Liver (tissue), 9 donors: Measurements from ENCODE around the gene HTR2B. TPM values are rescaled to one million over a fixed set of nuclear protein-coding genes. Genes with fewer than 3 reads are reported as not detected.

Experiments used
- DNase-seq: peaks from one replicate; pipeline ENCODE4 v3.0.0-alpha.2; 2017; ENCODE audit warnings: low spot score
- H3K27ac ChIP-seq, 2 donors: one replicate each; pipeline ENCODE4 v1.7.0; 2013; ENCODE audit warnings: inconsistent platforms in 2 of 2, low read length in 2 of 2, control low read depth in 1 of 2, low read depth in 1 of 2, mild to moderate bottlenecking in 1 of 2
- H3K27me3 ChIP-seq, 4 donors: one replicate each; pipeline versions ENCODE4 v1.6.1 to v1.7.0; 2013; ENCODE audit warnings: low read length in 3 of 4, inconsistent platforms in 1 of 4, mild to moderate bottlenecking in 1 of 4, moderate library complexity in 1 of 4; ENCODE audit not compliant: control insufficient read depth in 4 of 4, insufficient read depth in 4 of 4
- H3K36me3 ChIP-seq, 4 donors: one replicate each; pipeline versions ENCODE4 v1.6.1 to v1.7.0; 2013; ENCODE audit warnings: low read length in 3 of 4, mild to moderate bottlenecking in 3 of 4, low read depth in 1 of 4, moderate library complexity in 1 of 4; ENCODE audit not compliant: control insufficient read depth in 4 of 4, insufficient read depth in 3 of 4
- H3K4me1 ChIP-seq, 4 donors: one replicate each; pipeline versions ENCODE4 v1.6.1 to v1.7.0; 2013; ENCODE audit warnings: low read length in 3 of 4, mild to moderate bottlenecking in 3 of 4, moderate library complexity in 1 of 4; ENCODE audit not compliant: control insufficient read depth in 4 of 4, insufficient read depth in 4 of 4
- H3K4me3 ChIP-seq, 3 donors: one replicate each; pipeline versions ENCODE4 v1.6.1 to v1.7.0; 2013; ENCODE audit warnings: low read length in 3 of 3, control low read depth in 1 of 3, low read depth in 1 of 3, mild to moderate bottlenecking in 1 of 3
- H3K9ac ChIP-seq, 2 donors: one replicate each; pipeline ENCODE4 v1.7.0; 2013; ENCODE audit warnings: low read length in 2 of 2, mild to moderate bottlenecking in 2 of 2, moderate library complexity in 2 of 2, control low read depth in 1 of 2, low read depth in 1 of 2
- H3K9me3 ChIP-seq, 4 donors: one replicate each; pipeline versions ENCODE4 v1.6.1 to v1.7.0; 2013; ENCODE audit warnings: low read length in 3 of 4; ENCODE audit not compliant: control insufficient read depth in 4 of 4
- FOXA1 ChIP-seq: IDR thresholded peaks from 2 replicates; pipeline ENCODE4 v1.6.1; 2016; ENCODE audit warnings: antibody characterized with exemption
- FOXA2 ChIP-seq: IDR thresholded peaks from 2 replicates; pipeline ENCODE4 v1.6.1; 2016; ENCODE audit warnings: antibody characterized with exemption
- GABPA ChIP-seq, 2 donors: IDR thresholded peaks in 1 of 2; conservative IDR thresholded peaks in 1 of 2; 2 replicates each; pipeline ENCODE4 v1.6.1; 2016; ENCODE audit warnings: antibody characterized with exemption in 2 of 2, mild to moderate bottlenecking in 1 of 2, moderate library complexity in 1 of 2
- HNF4A ChIP-seq, 2 donors: conservative IDR thresholded peaks; 2 replicates each; pipeline ENCODE4 v1.6.1; 2016; ENCODE audit warnings: antibody characterized with exemption in 2 of 2, mild to moderate bottlenecking in 2 of 2
- HNF4G ChIP-seq: IDR thresholded peaks from 2 replicates; pipeline ENCODE4 v1.6.1; 2016; ENCODE audit warnings: antibody characterized with exemption
- JUND ChIP-seq, 2 donors: IDR thresholded peaks; 2 replicates each; pipeline ENCODE4 v1.6.1; 2016; ENCODE audit warnings: antibody characterized with exemption in 2 of 2
- NR2F2 ChIP-seq: IDR thresholded peaks from 2 replicates; pipeline ENCODE4 v1.6.1; 2016; ENCODE audit warnings: antibody characterized with exemption
- RAD21 ChIP-seq, 2 donors: IDR thresholded peaks; 2 replicates each; pipeline ENCODE4 v1.6.1; 2016; ENCODE audit warnings: antibody characterized with exemption in 2 of 2, mild to moderate bottlenecking in 2 of 2
- RXRA ChIP-seq, 2 donors: IDR thresholded peaks; 2 replicates each; pipeline ENCODE4 v1.6.1; 2017 to 2018; ENCODE audit warnings: antibody characterized with exemption in 2 of 2, mild to moderate bottlenecking in 1 of 2
- SP1 ChIP-seq: IDR thresholded peaks from 2 replicates; pipeline ENCODE4 v1.6.1; 2018; ENCODE audit warnings: antibody characterized with exemption, mild to moderate bottlenecking
- TAF1 ChIP-seq: conservative IDR thresholded peaks from 2 replicates; pipeline ENCODE4 v1.6.1; 2016; ENCODE audit warnings: antibody characterized with exemption, mild to moderate bottlenecking
- YY1 ChIP-seq: IDR thresholded peaks from 2 replicates; pipeline ENCODE4 v1.6.1; 2016; ENCODE audit warnings: antibody characterized with exemption, mild to moderate bottlenecking
- WGBS: extraction: QIAGEN DNeasy Blood & Tissue Kit; methylation state at CpG from one replicate; pipeline ENCODE4 v1.1.7; 2013; 5-methylcytosine and 5-hydroxymethylcytosine counted together
- polyA plus RNA-seq, 2 donors: library from polyadenylated mRNA; stranded (reverse) in 1 of 2; unstranded in 1 of 2; fragments of 200-250 nt in 1 of 2; fragments of >200 nt in 1 of 2; fragmentation: Nextera tagmentation in 1 of 2; extraction: Ambion mirVana in 1 of 2; gene quantifications; one replicate each; pipeline versions ENCODE4 v1.2.1 to v1.2.3, GENCODE V29; 2013 to 2015
- total RNA-seq, 2 donors: library from RNA; depleted of rRNA; stranded (reverse); fragments of >200 nt; gene quantifications; one replicate each; pipeline ENCODE4 v1.2.3, GENCODE V29; 2014
- TF ChIP-seq, protein P1 (sequence below): IDR thresholded peaks from 2 replicates; pipeline ENCODE4 v1.6.1; 2016; ENCODE audit warnings: antibody characterized with exemption, mild to moderate bottlenecking
- TF ChIP-seq, protein P2 (sequence below): fragments of 150-350 bp; IDR thresholded peaks from 2 replicates; pipeline ENCODE4 v1.5.1; 2017; ENCODE audit warnings: improper control_type of control experiment, low read depth, low read length; ENCODE audit not compliant: missing input control
- TF ChIP-seq, protein P3 (sequence below): IDR thresholded peaks from 2 replicates; pipeline ENCODE4 v1.6.1; 2016; ENCODE audit warnings: antibody characterized with exemption
- TF ChIP-seq, protein P4 (sequence below): IDR thresholded peaks from 2 replicates; pipeline ENCODE4 v1.6.1; 2016; ENCODE audit warnings: antibody characterized with exemption
- TF ChIP-seq, protein P5 (sequence below): IDR thresholded peaks from 2 replicates; pipeline ENCODE4 v1.6.1; 2016; ENCODE audit warnings: antibody characterized with exemption
- donor health status: healthy.
- donor health status: healthy.
- donor health status: healthy.
- donor health status: healthy.
- donor health status: healthy.

Gene HTR2B
- total and polyA plus RNA-seq, 4 donors = 0.09 to 1.0 (median 0.63) TPM

DNA sequence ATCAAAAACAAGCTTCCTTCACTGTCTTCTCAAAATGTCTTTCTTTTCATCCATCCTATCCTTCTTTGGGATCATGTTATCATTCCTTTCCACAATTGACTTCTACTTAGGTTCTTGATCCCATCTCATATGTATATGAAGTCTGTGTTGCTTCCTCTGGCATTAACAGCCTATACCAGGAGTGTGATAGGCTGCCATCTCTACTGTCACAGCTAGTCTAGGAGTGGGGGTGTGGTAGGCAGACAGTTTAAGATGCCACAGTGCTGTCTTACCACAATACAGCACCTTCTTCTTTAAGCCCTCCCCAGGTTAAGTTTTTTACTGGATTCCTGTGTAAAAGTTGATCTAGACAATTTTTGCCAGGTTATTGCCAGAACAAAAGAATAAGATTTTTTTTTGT, 3.7 kb upstream of the HTR2B start:
- no peaks in the 10 kb centered on the region for H3K36me3 ChIP-seq
- H3K9me3 ChIP-seq = no peaks in the 10 kb centered on the region
- H3K27me3 ChIP-seq = no peaks in the 10 kb centered on the region
- H3K9ac ChIP-seq = no peak overlapping the region
- no peak for DNase-seq
- TF ChIP-seq FOXA1 = no peak
- no peak for TF ChIP-seq SP1
- TF ChIP-seq HNF4A (conservative IDR thresholded peaks at IDR 0.05) = no peak
- TF ChIP-seq NR2F2 = no peak
- no peak for TF ChIP-seq GABPA (IDR thresholded peaks at IDR 0.05 in 1 of 2, conservative IDR thresholded peaks at IDR 0.05 in 1 of 2)
- no peak for TF ChIP-seq JUND (IDR thresholded peaks at IDR 0.05)
- no peak for TF ChIP-seq TAF1
- TF ChIP-seq RAD21 (IDR thresholded peaks at IDR 0.05) = no peak
- TF ChIP-seq, protein P1, sequence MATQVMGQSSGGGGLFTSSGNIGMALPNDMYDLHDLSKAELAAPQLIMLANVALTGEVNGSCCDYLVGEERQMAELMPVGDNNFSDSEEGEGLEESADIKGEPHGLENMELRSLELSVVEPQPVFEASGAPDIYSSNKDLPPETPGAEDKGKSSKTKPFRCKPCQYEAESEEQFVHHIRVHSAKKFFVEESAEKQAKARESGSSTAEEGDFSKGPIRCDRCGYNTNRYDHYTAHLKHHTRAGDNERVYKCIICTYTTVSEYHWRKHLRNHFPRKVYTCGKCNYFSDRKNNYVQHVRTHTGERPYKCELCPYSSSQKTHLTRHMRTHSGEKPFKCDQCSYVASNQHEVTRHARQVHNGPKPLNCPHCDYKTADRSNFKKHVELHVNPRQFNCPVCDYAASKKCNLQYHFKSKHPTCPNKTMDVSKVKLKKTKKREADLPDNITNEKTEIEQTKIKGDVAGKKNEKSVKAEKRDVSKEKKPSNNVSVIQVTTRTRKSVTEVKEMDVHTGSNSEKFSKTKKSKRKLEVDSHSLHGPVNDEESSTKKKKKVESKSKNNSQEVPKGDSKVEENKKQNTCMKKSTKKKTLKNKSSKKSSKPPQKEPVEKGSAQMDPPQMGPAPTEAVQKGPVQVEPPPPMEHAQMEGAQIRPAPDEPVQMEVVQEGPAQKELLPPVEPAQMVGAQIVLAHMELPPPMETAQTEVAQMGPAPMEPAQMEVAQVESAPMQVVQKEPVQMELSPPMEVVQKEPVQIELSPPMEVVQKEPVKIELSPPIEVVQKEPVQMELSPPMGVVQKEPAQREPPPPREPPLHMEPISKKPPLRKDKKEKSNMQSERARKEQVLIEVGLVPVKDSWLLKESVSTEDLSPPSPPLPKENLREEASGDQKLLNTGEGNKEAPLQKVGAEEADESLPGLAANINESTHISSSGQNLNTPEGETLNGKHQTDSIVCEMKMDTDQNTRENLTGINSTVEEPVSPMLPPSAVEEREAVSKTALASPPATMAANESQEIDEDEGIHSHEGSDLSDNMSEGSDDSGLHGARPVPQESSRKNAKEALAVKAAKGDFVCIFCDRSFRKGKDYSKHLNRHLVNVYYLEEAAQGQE = no peak
- no peak for TF ChIP-seq RXRA (IDR thresholded peaks at IDR 0.05)
- TF ChIP-seq, protein P2, sequence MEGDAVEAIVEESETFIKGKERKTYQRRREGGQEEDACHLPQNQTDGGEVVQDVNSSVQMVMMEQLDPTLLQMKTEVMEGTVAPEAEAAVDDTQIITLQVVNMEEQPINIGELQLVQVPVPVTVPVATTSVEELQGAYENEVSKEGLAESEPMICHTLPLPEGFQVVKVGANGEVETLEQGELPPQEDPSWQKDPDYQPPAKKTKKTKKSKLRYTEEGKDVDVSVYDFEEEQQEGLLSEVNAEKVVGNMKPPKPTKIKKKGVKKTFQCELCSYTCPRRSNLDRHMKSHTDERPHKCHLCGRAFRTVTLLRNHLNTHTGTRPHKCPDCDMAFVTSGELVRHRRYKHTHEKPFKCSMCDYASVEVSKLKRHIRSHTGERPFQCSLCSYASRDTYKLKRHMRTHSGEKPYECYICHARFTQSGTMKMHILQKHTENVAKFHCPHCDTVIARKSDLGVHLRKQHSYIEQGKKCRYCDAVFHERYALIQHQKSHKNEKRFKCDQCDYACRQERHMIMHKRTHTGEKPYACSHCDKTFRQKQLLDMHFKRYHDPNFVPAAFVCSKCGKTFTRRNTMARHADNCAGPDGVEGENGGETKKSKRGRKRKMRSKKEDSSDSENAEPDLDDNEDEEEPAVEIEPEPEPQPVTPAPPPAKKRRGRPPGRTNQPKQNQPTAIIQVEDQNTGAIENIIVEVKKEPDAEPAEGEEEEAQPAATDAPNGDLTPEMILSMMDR = no peak
- TF ChIP-seq, protein P3, sequence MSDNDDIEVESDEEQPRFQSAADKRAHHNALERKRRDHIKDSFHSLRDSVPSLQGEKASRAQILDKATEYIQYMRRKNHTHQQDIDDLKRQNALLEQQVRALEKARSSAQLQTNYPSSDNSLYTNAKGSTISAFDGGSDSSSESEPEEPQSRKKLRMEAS = no peak
- TF ChIP-seq, protein P4, sequence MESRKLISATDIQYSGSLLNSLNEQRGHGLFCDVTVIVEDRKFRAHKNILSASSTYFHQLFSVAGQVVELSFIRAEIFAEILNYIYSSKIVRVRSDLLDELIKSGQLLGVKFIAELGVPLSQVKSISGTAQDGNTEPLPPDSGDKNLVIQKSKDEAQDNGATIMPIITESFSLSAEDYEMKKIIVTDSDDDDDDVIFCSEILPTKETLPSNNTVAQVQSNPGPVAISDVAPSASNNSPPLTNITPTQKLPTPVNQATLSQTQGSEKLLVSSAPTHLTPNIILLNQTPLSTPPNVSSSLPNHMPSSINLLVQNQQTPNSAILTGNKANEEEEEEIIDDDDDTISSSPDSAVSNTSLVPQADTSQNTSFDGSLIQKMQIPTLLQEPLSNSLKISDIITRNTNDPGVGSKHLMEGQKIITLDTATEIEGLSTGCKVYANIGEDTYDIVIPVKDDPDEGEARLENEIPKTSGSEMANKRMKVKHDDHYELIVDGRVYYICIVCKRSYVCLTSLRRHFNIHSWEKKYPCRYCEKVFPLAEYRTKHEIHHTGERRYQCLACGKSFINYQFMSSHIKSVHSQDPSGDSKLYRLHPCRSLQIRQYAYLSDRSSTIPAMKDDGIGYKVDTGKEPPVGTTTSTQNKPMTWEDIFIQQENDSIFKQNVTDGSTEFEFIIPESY = no peak
- no peak for TF ChIP-seq HNF4G
- no peak for TF ChIP-seq YY1
- TF ChIP-seq FOXA2 = no peak
- TF ChIP-seq, protein P5, sequence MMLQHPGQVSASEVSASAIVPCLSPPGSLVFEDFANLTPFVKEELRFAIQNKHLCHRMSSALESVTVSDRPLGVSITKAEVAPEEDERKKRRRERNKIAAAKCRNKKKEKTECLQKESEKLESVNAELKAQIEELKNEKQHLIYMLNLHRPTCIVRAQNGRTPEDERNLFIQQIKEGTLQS = no peak
- H3K27ac ChIP-seq = no peak overlapping the region
- H3K4me3 ChIP-seq = no peak overlapping the region
- H3K4me1 ChIP-seq = peaks cover 9 to 37% (median 22%) of the 10 kb centered on the region in 4 donors

DNA sequence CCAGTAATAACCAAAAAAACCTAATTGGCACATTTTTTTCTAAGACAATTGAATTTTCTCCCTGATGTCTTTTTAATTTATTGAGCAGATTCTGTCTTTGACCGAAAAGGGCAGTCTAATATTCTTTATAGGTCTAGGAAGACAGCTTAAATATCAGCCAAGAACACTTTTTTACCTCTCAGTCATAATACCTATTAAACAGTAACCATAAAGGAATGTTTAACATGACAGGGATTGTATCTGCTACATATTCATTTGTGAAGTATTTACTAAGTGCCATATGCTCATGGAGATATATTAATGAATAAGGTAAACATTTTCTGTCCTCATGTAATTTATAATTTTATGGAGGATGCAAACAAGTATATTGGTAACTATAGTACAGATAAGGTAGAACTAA, 3.1 kb upstream of the HTR2B start:
- no peak overlapping the region for H3K9ac ChIP-seq
- H3K4me1 ChIP-seq = peaks cover 7 to 38% (median 24%) of the 10 kb centered on the region in 4 donors
- H3K27me3 ChIP-seq = no peaks in the 10 kb centered on the region
- no peak overlapping the region for H3K4me3 ChIP-seq
- no peaks in the 10 kb centered on the region for H3K9me3 ChIP-seq
- TF ChIP-seq, protein P3 = no peak
- TF ChIP-seq FOXA1 (no peak), NR2F2 (no peak)
- DNase-seq = no peak
- H3K36me3 ChIP-seq = no peaks in the 10 kb centered on the region
- 92% methylated on average over 1 of the region's 1 CpG for WGBS
- H3K27ac ChIP-seq = no peak overlapping the region
